Measurements from ENCODE around the gene ERF.

DNA sequence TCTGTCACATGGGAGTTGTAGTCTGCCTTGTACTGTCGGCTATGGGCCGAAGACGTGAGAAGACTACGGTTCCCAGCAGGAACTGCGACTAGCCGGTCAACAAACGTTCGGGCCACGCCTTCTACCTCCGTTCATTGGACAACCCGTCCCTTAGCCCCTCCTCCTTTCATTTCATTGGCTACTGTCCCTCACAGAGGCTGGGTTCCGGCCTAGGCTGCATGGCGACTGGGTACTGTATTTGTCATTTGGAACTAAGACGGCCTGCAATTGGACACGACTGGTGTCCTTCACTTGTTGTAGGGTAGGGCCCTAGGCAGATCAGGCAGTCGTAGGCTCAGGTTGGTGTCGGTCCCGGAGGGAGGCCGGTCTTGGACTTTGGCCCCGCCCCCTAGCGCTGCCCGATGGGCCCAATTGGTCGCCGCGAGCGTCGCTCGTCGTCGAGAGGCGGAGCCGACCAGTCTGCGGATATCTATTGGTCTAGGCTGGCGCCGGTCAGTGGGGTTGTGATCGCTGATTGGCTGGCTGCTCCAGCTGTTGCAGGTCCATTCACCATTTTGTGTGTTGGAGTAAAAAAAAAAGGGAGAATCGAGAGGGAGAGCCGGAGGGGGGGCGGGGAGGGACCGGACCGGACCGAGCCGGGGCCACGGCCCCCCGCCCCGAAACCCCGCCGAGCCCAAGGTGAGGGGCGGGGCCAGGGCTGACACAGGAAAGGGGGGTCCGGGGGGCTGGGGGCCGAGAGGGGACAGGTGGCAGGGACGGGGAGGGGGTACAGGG lies 14.0 kb upstream of the ERF start, which contains the start of gene CIC:
- TF ChIP-seq, protein P1, sequence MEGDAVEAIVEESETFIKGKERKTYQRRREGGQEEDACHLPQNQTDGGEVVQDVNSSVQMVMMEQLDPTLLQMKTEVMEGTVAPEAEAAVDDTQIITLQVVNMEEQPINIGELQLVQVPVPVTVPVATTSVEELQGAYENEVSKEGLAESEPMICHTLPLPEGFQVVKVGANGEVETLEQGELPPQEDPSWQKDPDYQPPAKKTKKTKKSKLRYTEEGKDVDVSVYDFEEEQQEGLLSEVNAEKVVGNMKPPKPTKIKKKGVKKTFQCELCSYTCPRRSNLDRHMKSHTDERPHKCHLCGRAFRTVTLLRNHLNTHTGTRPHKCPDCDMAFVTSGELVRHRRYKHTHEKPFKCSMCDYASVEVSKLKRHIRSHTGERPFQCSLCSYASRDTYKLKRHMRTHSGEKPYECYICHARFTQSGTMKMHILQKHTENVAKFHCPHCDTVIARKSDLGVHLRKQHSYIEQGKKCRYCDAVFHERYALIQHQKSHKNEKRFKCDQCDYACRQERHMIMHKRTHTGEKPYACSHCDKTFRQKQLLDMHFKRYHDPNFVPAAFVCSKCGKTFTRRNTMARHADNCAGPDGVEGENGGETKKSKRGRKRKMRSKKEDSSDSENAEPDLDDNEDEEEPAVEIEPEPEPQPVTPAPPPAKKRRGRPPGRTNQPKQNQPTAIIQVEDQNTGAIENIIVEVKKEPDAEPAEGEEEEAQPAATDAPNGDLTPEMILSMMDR (conservative IDR thresholded peaks at IDR 0.05; ENCODE audit: low read depth, low read length), result 0 out of 2 replicates have a peak, but pooled peaks have one; percentile 0
- TF ChIP-seq MAZ (IDR thresholded peaks at IDR 0.05; ENCODE audit: borderline replicate concordance, low read depth, low read length), result peak; percentile 23; the same call in 1 of the 2 replicates
- TF ChIP-seq POLR2A (IDR thresholded peaks at IDR 0.05; ENCODE audit: low read depth, low read length), result no peak
- no peak for TF ChIP-seq RAD21 (IDR thresholded peaks at IDR 0.05; ENCODE audit: low read length)
- TF ChIP-seq BHLHE40 (IDR thresholded peaks at IDR 0.05; ENCODE audit: low read depth, low read length), result no peak
- TF ChIP-seq NFE2L2 (IDR thresholded peaks at IDR 0.05; ENCODE audit: low read depth, low read length), result no peak
- no peak for TF ChIP-seq MXI1 (IDR thresholded peaks at IDR 0.05; ENCODE audit: borderline replicate concordance, low read depth, low read length)
- TF ChIP-seq CHD1 (IDR thresholded peaks at IDR 0.05; ENCODE audit: low read depth, low read length), result no peak
- no peak for TF ChIP-seq RCOR1 (IDR thresholded peaks at IDR 0.05; ENCODE audit: insufficient replicate concordance, low read length)
- 0 out of 2 replicates have a peak, but pooled peaks have one; percentile 12 for TF ChIP-seq RFX5 (IDR thresholded peaks at IDR 0.05; ENCODE audit: low read depth, low read length)
- peak; percentile 87; the same call in 1 of the 2 replicates for TF ChIP-seq FOS (IDR thresholded peaks at IDR 0.05; ENCODE audit: low read depth, low read length)
- no peak for TF ChIP-seq SMC3 (IDR thresholded peaks at IDR 0.05; ENCODE audit: low read depth, low read length)
- TF ChIP-seq, protein P2, sequence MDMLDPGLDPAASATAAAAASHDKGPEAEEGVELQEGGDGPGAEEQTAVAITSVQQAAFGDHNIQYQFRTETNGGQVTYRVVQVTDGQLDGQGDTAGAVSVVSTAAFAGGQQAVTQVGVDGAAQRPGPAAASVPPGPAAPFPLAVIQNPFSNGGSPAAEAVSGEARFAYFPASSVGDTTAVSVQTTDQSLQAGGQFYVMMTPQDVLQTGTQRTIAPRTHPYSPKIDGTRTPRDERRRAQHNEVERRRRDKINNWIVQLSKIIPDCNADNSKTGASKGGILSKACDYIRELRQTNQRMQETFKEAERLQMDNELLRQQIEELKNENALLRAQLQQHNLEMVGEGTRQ (IDR thresholded peaks at IDR 0.05; ENCODE audit: low read depth, low read length), result peak; percentile 55; the same call in 1 of the 2 replicates
- no peak for TF ChIP-seq MAFK (IDR thresholded peaks at IDR 0.05; ENCODE audit: low read depth, low read length)
